Measurements from ENCODE around the gene RNF26.
"Not testable (repeated sequence)": the region's sequence is repeated elsewhere in the genome, so short reads cannot be mapped to it uniquely, and the experiment has no call there.

RNF26 gene

DNA sequence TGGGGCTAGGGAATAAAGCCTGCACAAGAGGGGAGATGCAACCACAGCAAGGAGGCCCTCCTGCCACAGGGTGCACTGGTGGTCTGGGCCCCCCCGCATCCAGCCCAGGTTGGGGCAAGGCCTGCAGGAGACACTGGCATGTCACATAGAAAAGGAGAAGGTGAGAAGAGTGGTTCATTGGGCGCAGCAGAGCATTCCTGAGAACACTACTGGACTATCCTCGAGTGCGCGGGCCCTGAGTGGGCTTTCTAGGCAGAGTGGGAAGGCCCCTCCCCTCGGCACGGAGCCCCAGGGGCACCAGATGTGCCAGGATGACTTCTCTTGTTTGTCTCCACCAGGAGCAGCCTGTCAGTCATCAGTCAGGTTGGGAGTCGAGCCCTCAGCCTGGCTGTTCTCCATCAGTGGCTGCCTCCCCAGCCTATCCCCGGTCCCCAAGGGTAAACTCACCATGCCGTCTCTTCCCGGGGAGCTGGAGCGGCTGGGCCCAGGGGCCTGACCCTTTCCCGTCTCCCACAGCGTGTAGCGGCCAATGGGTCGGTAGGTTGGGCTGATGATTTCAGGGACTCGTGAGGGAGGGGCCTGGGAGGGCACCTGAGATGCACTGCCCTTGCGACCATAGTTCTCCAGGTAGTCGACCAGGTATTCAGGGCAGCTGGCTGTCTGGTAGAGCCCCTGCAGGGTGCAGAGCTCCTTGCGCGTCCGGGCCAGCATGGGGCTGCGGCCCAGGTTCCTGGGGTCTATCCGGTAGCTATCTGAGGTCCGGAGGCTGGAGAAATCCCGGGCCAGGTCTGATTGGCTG is 38.1 kb downstream of the RNF26 start:
- no peak for DNase-seq

DNA sequence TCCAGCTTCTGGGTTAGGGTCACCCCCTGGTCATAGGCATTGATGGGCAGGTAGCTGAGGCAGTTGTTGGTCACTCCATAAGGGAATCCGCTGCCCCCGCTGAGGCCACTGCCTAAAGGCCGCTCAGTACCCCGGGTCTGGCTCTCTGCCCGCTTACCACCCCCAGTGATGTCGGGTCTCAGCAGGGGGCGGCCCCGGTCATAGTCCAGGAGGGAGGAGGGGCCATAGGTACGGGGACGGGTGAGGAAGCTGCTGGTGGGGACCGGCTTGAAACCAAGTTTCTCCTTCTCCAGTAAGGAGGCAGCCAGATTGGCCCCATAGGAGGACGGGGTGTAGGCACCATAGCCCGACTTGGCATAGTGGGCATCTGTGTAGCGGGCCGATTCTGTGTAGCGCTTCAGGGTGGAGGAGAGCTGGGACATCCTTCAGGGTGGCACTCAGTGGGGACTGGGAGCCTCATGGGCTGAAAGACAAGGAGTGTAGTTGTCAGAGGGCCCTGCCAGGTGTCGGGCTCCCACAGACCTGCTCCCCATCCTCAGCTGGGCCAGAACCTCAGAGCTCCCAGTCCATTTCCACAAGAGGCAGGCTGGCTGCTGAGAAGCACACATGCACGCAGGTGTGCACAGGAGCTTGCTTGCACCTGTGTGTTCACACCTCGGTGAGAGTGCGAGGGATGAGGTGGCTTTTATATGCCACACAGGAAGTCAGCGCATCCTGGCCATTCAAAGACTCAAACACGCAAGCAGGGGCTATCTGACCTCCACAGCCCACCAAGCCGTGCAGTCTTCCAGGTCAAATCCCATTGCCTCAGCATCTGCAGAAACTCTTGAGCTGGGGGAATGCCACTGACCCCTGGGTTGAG is 39.0 kb downstream of the RNF26 start:
- no peak for DNase-seq

DNA sequence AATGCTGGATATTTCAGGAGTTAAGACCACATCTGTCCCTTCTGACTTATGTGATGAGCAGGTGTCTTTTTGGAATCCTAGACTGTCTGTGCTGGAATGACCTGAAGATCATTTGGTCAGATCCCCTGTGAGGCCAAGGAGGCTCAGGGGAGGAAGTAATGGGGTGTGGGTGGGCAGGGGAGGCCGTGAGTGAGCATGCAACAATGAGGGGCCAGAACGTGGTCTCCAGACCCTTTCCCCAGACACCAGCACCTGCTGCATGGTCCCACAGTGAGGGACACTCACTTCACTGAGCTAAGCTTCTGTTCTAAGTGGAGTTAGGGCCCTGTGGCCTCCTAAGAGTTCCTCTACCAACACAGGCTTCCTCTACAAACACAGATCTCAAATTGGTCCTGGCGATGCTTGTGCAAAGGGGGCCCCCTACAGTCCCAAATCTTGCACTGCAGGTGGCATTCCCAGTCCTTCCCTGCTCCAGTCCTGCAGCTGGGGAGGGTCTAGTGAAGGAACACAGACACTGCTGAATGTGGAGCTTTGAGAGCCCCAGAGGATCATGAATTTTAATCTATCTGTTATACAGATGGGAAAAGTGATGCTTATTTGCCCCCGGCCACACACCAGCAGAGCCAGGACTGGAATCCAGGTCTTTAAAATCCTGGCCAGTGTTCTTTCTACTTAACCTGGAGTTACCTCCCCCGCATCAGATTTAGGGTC is 39.7 kb downstream of the RNF26 start:
- peak; percentile 47 for DNase-seq

DNA sequence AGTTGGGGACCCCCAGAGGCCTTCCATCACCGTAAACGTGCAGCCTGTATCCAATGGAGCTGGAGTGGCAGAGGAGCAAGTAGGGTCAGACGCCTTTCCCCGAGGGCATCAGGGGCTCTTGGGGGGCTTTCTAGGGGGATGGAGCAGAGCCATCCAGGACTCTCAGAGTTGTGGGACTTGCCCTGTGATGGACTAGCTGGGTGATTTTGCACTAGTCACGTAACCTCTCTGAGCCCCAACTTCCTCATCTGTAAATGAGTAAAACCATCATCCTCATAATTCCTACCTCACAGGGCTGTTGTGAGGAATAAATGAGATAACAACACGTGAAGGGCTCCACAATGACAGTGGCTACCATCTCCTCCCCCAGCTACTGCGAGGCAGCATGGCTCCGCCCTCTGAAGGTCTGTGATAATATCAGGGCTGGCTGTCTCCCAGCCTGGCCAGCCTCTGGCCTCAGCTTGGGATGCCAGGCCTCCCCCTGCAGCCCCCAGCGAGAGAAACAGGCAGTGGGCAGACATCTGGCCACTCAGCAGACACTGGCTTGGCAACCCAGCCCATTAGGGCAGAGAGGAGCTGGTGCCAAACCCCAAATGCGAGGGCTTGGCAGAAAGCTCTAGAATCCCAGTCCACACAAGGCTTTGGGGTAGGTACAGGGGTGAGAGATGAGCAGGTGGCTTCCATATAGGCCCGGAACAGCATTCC is 40.5 kb downstream of the RNF26 start:
- DNase-seq, result no peak

DNA sequence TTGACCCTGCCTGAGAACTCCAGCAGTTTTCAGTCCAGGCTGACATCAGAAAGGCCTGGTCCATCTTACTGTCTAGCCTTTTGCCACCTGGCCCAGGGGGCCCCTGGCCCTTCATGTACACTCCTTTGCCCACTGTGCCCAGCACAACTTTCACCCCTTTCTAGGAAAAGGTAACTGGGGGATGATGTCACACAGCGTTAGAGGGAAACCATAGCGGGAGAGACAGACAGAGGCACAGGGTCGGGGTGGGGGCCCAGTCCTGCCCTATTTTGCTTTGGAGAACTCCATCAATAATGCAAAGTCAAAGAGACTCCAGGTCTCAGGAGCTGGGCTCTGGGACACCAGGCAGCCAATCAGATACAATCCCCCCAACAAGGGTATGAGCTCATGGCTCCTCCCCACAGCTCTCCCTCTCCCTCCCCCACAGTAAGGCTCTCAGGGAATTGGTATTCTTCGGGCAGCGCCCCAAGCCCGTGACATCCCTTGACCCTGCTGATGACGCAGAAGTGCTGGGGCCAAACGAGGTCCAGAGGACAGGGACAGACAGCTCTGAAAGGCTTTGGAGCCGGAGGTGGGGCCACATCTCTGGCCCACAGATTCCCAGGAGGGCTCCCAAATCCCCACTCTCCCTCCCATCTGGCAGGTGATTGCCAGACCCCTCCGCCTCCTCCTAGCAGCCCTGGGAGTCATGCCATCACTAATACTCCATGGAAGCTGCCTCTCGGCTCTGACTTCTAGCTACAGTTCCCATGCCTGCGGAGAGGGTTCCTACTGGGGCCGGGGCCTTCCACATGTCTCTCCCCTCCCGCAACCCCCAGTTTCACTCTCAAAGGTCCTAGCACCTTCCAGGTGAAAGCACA is 41.2 kb downstream of the RNF26 start:
- DNase-seq, result no peak

DNA sequence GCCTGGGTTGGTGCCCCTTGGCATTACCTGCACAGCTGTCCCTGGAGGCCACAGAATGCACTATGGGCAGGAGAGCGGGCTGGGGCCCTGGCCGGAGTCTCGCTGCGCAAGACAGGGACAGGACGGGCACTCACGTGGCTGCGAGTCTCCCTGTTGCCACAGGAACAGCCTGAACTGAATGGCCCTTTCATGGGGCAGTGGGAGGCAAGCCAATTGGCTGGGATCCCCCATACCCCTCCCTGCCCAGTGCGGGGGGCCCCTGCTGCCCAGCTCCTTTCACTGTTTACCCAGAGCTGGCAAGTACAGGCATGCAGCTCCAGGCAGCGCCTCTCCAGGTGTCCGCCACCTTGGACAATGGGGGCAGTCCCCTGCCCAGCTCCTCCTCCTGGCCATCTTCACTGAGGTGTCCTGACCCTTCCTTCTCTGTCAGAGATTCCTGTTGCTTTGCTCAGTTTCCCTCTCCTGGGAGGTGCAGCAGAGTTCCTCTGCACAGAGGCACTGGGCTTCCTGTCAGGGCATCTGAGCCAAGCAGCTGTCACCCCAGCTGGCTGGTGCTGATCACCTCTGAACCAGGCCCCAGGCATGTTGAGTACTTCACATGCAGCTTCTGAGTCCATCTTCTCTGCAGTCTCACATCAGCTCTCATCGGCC is 42.0 kb downstream of the RNF26 start:
- peak; percentile 71 for DNase-seq

DNA sequence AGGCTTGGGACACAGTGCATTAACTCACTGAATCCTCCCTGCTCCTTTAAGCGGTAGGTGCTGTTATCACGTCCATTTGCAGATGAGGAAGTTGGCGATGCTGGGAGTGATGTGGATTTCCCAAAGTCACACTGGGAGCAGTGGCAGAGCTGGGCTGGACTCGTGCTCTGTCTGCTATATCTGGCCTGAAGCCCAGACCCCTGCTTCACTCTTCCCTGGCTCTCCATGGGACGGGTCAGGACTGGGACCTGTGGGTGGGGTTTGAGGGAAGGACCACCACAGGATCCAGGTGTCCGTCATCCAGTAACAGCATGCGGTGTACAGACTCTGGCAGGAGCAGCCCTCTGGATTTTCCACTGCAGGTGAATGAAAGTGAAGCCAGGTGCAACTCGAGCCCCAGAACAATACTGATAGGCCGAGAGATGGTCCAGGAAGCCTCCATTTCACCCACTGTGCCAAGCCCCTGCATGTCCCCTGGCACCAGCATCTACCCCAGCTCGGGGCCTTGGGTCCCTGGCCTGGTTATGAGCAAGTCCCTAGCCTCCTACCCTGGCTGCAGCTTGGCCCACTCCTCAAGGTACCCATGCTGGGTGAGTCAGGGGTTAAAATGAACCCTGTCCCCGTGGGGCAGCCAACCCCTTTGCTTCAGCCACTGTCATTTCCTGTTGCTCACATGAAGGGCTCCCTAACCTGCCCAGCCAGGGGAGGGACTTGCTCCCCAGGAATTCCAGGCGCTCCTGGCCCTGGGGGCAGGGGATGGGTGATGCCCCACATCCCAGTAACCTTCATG is 43.0 kb downstream of the RNF26 start:
- no peak for DNase-seq

DNA sequence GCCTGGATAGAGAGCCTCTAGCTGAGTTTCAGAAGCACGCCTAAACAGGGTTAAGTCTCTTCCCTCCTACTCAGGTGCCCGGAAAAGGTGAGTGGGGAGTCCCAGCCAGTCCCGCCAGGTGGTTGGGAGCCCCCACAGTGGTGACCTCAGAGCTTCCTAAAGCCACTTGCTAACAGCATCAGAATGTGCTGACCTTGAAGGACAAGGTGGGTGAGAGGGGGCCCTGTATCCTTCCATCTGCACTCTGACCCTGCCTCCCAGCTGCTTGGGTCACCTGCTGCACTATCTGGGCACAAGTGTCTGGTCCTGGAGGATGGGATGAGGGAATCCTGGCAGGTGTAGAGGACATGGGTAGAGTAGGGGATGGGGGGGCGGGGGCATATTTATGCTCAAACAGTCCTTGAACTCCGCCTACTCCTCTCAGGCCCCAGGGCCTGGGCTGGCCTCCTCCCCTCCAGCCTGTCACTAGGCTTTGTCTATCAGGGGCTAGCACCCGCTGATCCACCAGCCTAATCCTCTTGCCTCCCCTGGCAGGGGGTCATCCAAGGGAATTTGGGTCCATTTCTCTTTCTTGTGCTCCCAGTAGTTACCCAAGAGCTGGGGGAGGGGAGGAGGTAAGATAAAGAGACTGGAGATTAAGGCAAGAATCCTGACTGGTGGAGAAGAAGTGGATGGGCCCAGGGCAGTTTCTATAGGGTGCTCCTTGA is 43.8 kb downstream of the RNF26 start:
- DNase-seq, result no peak

DNA sequence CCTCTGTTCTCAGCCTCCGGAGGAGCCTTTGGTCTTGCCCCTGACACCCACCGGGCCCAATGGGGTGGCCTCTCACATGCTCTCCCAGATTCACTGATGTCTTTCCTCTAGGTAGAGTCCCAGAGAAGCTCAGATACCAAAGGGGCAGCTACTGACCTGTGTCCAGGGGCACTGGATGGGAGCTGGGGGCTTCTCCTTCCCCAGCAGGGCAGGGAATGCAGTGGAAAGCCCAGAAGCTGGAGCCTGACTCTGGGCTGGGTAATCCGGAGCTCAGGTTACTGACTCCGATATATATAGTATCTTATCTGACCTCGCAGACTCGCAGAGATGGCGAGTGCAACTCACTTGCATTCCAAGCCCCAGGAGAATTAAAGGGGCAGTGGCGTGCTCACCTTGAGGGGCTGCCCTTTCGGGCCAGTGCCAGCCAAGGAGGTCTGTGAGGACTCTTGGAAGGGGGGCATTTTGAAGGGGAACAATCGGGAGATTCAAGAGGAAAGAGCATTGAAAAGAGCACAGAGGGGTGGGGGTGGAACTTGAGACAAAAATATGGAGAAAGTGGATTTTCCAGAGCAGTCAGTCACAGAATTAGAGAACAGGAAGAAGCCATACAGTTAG is 44.6 kb downstream of the RNF26 start:
- no peak for DNase-seq

DNA sequence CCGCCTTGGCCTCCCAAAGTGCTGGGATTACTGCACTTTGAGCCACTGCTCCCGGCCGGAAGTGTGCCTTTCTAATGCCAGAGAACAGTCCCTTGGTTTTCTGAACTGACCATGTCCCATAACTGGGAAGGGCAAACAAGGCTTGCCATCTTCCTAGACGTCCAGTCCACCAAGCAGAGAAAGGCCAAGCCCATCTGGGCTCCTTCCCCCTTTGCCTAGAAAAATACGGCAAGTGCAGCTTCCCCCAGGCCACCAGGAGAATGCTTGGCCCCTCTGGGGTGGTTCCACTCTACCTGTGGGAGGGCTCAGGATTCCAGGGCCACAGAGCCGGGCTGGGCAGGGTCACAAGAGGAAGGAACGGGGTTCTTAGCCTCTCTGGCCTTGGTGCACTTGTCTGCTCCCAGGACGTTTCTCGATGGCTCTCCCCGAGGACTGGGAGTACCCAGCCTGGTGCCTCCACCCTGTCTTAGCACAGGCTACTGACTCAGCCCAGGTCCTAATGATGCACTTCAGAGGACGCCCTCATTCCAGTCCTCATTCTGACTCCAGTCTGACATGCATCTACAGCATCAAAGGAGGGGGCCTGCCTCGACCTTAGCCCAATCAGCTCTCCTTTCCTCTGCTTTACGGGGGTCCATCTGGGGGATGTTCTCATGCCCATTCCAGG is 46.0 kb downstream of the RNF26 start:
- DNase-seq, result no peak

DNA sequence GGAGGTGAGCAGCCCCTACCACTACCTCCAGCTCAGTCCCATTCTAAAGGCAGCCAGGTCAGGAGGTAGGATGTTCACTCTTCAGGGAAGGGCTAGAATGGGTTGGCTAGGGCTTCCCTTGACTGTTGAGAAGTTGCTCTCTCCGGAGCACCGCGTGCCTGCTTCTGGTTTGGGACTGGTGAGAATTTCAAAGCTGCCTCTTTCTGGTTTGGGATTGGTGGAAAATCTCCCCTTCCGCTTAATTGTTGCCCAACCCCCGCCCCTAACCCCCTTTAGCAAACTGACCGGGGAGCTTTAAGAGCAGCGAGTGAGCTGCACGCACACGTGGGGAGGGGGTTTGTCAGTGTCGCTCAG is 46.5 kb downstream of the RNF26 start:
- DNase-seq, result no peak

DNA sequence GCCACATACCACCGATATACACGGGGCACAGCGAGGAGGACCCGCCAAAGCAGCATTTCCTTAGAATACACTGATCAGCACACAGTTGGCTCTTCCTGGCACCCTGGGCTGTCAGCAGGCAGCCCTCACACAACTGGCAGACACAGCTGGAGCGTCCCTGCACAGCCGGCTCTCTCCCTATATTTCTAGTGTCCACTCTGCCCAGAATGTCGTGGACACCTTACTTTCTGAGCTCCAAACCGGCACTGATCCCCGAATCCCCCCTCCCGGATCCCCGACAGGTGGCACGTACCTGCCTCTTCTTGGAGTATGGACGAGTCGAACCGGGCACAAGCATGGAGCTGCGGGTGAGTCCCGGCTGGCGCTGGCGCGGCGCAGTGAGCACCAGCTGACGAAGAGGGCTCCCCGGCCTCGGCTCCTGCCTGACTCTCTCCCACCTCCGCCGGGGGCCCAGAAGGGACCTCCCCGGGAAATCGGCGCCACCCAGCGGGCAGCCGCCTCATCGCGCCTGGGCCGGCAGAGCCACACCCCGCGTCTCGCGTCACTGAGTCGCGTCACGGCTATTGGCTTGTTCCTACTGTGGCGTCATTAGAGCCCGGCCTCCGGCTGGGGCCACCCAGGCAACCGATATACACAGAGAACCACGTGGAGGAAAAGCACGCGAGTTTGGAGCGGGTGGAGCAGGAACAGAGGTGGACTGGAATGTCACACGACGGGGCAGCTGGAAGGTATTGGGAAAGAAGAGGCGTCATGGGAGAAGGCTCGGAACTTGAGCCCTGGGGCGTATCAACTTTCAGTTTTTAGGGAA is 47.1 kb downstream of the RNF26 start, which contains the start of gene USP2:
TSS of gene USP2 (minus strand) at position 510 of the 808 bp plus-strand sequence. CDS start 8,210 bp downstream, outside the sequence.
- peak; percentile 93 for DNase-seq

DNA sequence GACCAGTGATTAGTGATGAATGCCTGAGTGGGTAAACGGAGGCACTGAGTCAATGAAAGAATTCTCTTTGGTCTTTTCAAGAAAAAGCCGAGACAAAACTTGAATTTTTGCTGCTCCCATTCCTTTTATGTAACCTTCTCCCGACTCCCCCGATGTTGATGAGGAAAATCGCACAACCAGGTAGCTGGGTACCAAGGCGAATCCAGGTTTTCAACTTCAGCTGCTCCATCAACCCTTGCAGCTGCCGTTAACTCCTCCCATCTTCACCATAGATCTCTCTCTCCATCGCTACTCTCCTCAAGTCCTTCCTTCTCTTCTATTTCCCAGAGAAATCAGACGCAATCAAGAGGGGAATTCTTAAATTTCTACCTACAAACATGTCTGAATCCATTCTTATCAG is 47.8 kb downstream of the RNF26 start:
- DNase-seq, result no peak

DNA sequence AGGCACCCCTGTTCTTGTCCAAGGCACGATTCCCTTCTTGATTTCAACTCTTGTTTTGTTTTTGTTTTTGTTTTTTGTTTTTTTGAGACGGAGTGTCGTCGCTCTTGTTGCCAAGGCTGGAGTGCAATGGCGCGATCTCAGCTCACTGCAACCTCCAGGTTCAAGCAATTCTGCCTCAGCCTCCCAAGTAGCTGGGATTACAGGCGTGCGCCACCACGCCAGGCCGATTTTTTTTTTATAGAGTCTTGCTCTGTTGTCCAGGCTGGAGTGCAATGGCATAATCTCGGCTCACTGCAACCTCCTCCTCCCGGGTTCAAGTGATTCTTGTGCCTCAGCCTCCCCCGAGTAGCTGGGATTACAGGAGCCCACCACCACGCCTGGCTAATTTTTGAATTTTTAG is 48.2 kb downstream of the RNF26 start:
- not testable (repeated sequence) for DNase-seq

DNA sequence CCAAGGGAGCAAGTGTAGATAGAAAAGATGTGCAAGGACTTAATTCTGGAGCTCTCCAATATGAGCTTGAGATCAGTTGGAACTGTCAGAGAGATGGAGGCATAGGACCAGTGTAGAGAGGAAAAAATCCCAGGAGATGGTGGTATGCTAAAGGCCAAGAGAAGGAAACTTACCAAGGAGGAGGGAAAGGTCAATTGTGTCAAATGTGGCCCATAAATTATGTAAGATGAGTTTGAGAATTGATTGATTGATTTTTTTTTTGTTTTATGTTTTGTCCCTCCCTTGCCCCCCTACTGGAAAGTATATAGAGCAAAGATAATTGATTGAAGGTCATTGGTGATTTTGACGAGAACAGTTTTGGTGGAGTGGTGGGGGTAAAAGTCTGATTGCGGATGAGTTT is 50.0 kb downstream of the RNF26 start:
- DNase-seq, result no peak

Data from NCI-H510A (cell line).